GM12874 (cell line): ENCODE measurements around the gene INSIG1.

ENCODE experiments used
- CTCF ChIP-seq: IDR thresholded peaks from 2 replicates; pipeline ENCODE4 v1.5.1; 2011; ENCODE audit warnings: low read depth, mild to moderate bottlenecking, control low read depth, low read length, moderate library complexity; ENCODE audit not compliant: insufficient read depth

INSIG1 gene

GRCh38 chr7:155261031-155261985 lies 36.4 kb upstream of the INSIG1 start:
- no peak for TF ChIP-seq CTCF

GRCh38 chr7:155262031-155262430 lies 35.6 kb upstream of the INSIG1 start:
- TF ChIP-seq CTCF = no peak

GRCh38 chr7:155263051-155263450 lies 34.6 kb upstream of the INSIG1 start:
- TF ChIP-seq CTCF = no peak

GRCh38 chr7:155263581-155264143 lies 34.0 kb upstream of the INSIG1 start:
- TF ChIP-seq CTCF = no peak

- no peak for TF ChIP-seq CTCF
Measured at GRCh38 chr7:155265144-155265543, 32.5 kb upstream of the INSIG1 start.

GRCh38 chr7:155265961-155266360 lies 31.7 kb upstream of the INSIG1 start:
- no peak for TF ChIP-seq CTCF

GRCh38 chr7:155266440-155266839 lies 31.2 kb upstream of the INSIG1 start:
- TF ChIP-seq CTCF = no peak
